Erythroblast (primary cell): ENCODE measurements around the gene TRPV5.

Experiments used
- GATA1 ChIP-seq: IDR thresholded peaks from 2 replicates; pipeline ENCODE4 v1.6.1; 2011; ENCODE audit warnings: low read depth, mild to moderate bottlenecking, control low read depth, low read length, moderate library complexity
- POLR2A ChIP-seq: IDR thresholded peaks from 2 replicates; pipeline ENCODE4 v1.6.1; 2011; ENCODE audit warnings: mild to moderate bottlenecking, low read length

- TF ChIP-seq POLR2A (no peak), GATA1 (no peak)
These were observed 66.5 kb downstream of the TRPV5 start for GRCh38 chr7:142867097-142867378.
